ENCODE measurements around the gene MGARP. TPM values are rescaled to one million over a fixed set of nuclear protein-coding genes. Genes with fewer than 3 reads are reported as not detected.

The MGARP gene
- polyA plus RNA-seq, 1 donor (not counting 4 experiments of a cell fraction or from before 2014, with no cell fraction given) = 0.94 TPM

DNA sequence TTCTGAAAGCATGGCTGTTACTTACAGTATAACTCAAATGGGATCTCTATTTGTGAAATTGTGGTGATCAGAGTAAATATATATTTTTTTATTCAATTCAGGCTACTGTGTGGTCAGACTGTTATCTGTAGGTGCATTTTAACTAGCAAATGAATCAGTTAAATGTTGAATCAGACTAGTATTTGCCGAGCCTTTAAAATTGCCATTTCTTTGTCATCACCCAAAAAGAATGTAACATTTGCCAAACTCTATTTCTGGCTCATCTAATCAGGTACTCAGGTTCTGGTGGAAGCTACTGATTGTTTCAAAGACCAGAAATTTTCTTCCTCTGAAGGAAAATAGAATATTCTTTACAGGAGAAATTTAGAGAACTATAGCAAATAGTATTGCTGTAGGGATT lies 19.5 kb upstream of the MGARP start:
- no peak overlapping the region for H2AFZ ChIP-seq (ENCODE audit: control insufficient read depth, low read length)
- peak overlapping the region; percentile 95 for H3K27ac ChIP-seq (ENCODE audit: control insufficient read depth, insufficient read depth, low read length)

DNA sequence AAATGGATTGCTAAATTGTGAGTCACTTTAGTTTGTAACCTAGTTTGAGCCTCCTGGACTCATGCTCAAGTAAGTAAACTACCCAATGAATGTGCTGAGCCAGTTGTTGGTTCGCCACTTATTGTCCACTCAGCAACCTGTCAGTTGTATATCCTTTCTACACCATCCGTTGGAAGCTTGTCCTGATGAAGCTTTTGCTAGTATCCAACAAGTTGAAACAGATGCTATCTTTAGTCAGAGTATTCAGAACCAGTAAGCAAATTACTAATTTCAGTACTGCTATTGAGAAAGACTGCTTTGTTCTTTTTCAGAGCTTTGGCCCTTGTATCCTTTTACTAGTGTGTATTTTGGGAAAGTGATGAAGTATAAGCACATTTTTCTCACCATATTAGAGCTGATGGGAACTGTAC lies 17.0 kb upstream of the MGARP start:
- H3K4me3 ChIP-seq (ENCODE audit: control insufficient read depth in 2 of 3, extremely low read depth in 1 of 3, insufficient read depth in 2 of 3, low read depth in 1 of 3, low read length in 3 of 3) = no peak overlapping the region
- H3K36me3 ChIP-seq (ENCODE audit: control insufficient read depth in 2 of 2, extremely low read depth in 1 of 2, insufficient read depth in 2 of 2, low read length in 2 of 2) = peaks cover 0 to 4% of the 10 kb centered on the region in 2 experiments
- H3K4me1 ChIP-seq (ENCODE audit: control insufficient read depth, extremely low read depth, insufficient read depth, low read length) = peaks cover 36% of the 10 kb centered on the region
- TF ChIP-seq, protein P1, sequence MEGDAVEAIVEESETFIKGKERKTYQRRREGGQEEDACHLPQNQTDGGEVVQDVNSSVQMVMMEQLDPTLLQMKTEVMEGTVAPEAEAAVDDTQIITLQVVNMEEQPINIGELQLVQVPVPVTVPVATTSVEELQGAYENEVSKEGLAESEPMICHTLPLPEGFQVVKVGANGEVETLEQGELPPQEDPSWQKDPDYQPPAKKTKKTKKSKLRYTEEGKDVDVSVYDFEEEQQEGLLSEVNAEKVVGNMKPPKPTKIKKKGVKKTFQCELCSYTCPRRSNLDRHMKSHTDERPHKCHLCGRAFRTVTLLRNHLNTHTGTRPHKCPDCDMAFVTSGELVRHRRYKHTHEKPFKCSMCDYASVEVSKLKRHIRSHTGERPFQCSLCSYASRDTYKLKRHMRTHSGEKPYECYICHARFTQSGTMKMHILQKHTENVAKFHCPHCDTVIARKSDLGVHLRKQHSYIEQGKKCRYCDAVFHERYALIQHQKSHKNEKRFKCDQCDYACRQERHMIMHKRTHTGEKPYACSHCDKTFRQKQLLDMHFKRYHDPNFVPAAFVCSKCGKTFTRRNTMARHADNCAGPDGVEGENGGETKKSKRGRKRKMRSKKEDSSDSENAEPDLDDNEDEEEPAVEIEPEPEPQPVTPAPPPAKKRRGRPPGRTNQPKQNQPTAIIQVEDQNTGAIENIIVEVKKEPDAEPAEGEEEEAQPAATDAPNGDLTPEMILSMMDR (optimal IDR thresholded peaks at IDR 0.05 in 1 of 3, IDR thresholded peaks at IDR 0.05 in 1 of 3, conservative IDR thresholded peaks at IDR 0.05 in 1 of 3; ENCODE audit: extremely low read depth in 1 of 3, insufficient read depth in 2 of 3, low read length in 3 of 3) = no peak
- no peak for TF ChIP-seq EZH2 (IDR thresholded peaks at IDR 0.05; ENCODE audit: low read length)
- no peaks in the 10 kb centered on the region for H3K9me3 ChIP-seq (ENCODE audit: control insufficient read depth, low read depth, low read length)
- FAIRE-seq = peak; percentile 65
- H3K9ac ChIP-seq (ENCODE audit: control insufficient read depth, extremely low read depth, insufficient read depth, low read length) = no peak overlapping the region
- H3K27me3 ChIP-seq (ENCODE audit: control insufficient read depth, extremely low read depth, insufficient read depth, low read length) = no peaks in the 10 kb centered on the region
- H2AFZ ChIP-seq (ENCODE audit: control insufficient read depth, low read length) = no peak overlapping the region
- no peaks in the 10 kb centered on the region for H4K20me1 ChIP-seq (ENCODE audit: control insufficient read depth, extremely low read depth, insufficient read depth, low read length)
- no peaks in the 10 kb centered on the region for H3K9me1 ChIP-seq (ENCODE audit: control insufficient read depth, extremely low read depth, insufficient read depth, low read length)
- dilution Hi-C loops (cut with MboI; ENCODE audit: extremely low pct_ligation_motif_present, low sequenced_read_pairs) = no loop called here
- peak overlapping the region; percentile 30 for H3K27ac ChIP-seq (ENCODE audit: control insufficient read depth, insufficient read depth, low read length)
- DNase-seq (ENCODE audit: low read depth, low spot score) = peak; percentile 67
- peak overlapping the region; percentile 35 for H3K4me2 ChIP-seq (ENCODE audit: control insufficient read depth, extremely low read depth, insufficient read depth, low read depth, low read length)
- H3K79me2 ChIP-seq (ENCODE audit: control insufficient read depth, insufficient read depth, low read length) = peaks cover 11% of the 10 kb centered on the region

More for the DNA sequence above, 19.5 kb upstream of the MGARP start:
- H3K9me1 ChIP-seq (ENCODE audit: control insufficient read depth, extremely low read depth, insufficient read depth, low read length) = no peaks in the 10 kb centered on the region
- no peak for DNase-seq (ENCODE audit: low read depth, low spot score)
- dilution Hi-C loops (cut with MboI; ENCODE audit: extremely low pct_ligation_motif_present, low sequenced_read_pairs) = no loop called here
- peak overlapping the region in 2 of 3 experiments; percentile 24 to 86 for H3K4me3 ChIP-seq (ENCODE audit: control insufficient read depth in 2 of 3, extremely low read depth in 1 of 3, insufficient read depth in 2 of 3, low read depth in 1 of 3, low read length in 3 of 3)
- TF ChIP-seq, protein P1 (optimal IDR thresholded peaks at IDR 0.05 in 1 of 3, IDR thresholded peaks at IDR 0.05 in 1 of 3, conservative IDR thresholded peaks at IDR 0.05 in 1 of 3; ENCODE audit: extremely low read depth in 1 of 3, insufficient read depth in 2 of 3, low read length in 3 of 3) = no peak
- no peak for TF ChIP-seq EZH2 (IDR thresholded peaks at IDR 0.05; ENCODE audit: low read length)
- peaks cover 42% of the 10 kb centered on the region for H3K4me1 ChIP-seq (ENCODE audit: control insufficient read depth, extremely low read depth, insufficient read depth, low read length)
- FAIRE-seq = no peak
- no peaks in the 10 kb centered on the region for H3K27me3 ChIP-seq (ENCODE audit: control insufficient read depth, extremely low read depth, insufficient read depth, low read length)
- peaks cover 0 to under 1% of the 10 kb centered on the region in 2 experiments for H3K36me3 ChIP-seq (ENCODE audit: control insufficient read depth in 2 of 2, extremely low read depth in 1 of 2, insufficient read depth in 2 of 2, low read length in 2 of 2)
- peak overlapping the region; percentile 100 for H3K4me2 ChIP-seq (ENCODE audit: control insufficient read depth, extremely low read depth, insufficient read depth, low read depth, low read length)
- H3K79me2 ChIP-seq (ENCODE audit: control insufficient read depth, insufficient read depth, low read length) = peaks cover 34% of the 10 kb centered on the region
- H4K20me1 ChIP-seq (ENCODE audit: control insufficient read depth, extremely low read depth, insufficient read depth, low read length) = no peaks in the 10 kb centered on the region
- no peaks in the 10 kb centered on the region for H3K9me3 ChIP-seq (ENCODE audit: control insufficient read depth, low read depth, low read length)
- H3K9ac ChIP-seq (ENCODE audit: control insufficient read depth, extremely low read depth, insufficient read depth, low read length) = peak overlapping the region; percentile 95
